PFSK-1 (cell line): Measurements from ENCODE around the gene SLC16A11.

Experiments
- FOXP2 ChIP-seq: optimal IDR thresholded peaks from 2 replicates; pipeline ENCODE3; 2011; ENCODE audit warnings: borderline replicate concordance, control low read depth, inconsistent platforms; ENCODE audit not compliant: insufficient read depth; ENCODE audit errors: extremely low read length, extremely low read depth
- POLR2AphosphoS5 ChIP-seq: IDR thresholded peaks from 2 replicates; pipeline ENCODE4 v1.6.1; 2012; ENCODE audit warnings: low read depth, mild to moderate bottlenecking, control low read depth, low read length, moderate library complexity
- SIN3A ChIP-seq: IDR thresholded peaks from 2 replicates; pipeline ENCODE4 v1.6.1; 2012; ENCODE audit warnings: mild to moderate bottlenecking, low read length, moderate library complexity, borderline replicate concordance; ENCODE audit not compliant: insufficient read depth
- TAF1 ChIP-seq: IDR thresholded peaks from 2 replicates; pipeline ENCODE4 v1.6.1; 2012; ENCODE audit warnings: low read length, control low read depth, borderline replicate concordance; ENCODE audit not compliant: insufficient read depth
- TF ChIP-seq, protein P1 (sequence below), 2 experiments: IDR thresholded peaks; 2 replicates each; pipeline versions ENCODE4 v1.6.1 to v1.8.0; 2011 to 2012; ENCODE audit warnings: low read depth in 2 of 2, low read length in 2 of 2, control low read depth in 1 of 2, inconsistent platforms in 1 of 2, mild to moderate bottlenecking in 1 of 2, moderate library complexity in 1 of 2; ENCODE audit not compliant: insufficient read depth in 1 of 2

SLC16A11 gene

DNA sequence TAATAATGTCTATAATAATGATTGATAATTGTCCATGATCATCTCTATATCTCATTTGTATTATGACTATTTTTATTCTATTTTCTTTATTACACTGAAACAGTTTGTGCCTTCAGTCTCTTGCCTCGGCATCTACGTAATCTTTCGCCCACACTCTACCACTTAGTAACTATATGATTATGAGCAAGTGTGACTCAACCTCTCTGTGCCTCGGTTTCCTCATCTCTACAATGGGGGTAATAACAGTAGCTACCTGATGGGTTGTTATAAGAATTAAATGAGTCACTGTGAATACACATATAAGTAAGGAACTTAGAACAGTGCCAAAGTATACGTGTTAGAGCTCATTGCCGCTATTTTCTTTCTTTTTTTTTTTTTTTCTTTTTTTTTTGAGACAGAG, 3.7 kb upstream of the SLC16A11 start:
- TF ChIP-seq, protein P1, sequence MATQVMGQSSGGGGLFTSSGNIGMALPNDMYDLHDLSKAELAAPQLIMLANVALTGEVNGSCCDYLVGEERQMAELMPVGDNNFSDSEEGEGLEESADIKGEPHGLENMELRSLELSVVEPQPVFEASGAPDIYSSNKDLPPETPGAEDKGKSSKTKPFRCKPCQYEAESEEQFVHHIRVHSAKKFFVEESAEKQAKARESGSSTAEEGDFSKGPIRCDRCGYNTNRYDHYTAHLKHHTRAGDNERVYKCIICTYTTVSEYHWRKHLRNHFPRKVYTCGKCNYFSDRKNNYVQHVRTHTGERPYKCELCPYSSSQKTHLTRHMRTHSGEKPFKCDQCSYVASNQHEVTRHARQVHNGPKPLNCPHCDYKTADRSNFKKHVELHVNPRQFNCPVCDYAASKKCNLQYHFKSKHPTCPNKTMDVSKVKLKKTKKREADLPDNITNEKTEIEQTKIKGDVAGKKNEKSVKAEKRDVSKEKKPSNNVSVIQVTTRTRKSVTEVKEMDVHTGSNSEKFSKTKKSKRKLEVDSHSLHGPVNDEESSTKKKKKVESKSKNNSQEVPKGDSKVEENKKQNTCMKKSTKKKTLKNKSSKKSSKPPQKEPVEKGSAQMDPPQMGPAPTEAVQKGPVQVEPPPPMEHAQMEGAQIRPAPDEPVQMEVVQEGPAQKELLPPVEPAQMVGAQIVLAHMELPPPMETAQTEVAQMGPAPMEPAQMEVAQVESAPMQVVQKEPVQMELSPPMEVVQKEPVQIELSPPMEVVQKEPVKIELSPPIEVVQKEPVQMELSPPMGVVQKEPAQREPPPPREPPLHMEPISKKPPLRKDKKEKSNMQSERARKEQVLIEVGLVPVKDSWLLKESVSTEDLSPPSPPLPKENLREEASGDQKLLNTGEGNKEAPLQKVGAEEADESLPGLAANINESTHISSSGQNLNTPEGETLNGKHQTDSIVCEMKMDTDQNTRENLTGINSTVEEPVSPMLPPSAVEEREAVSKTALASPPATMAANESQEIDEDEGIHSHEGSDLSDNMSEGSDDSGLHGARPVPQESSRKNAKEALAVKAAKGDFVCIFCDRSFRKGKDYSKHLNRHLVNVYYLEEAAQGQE (IDR thresholded peaks at IDR 0.05; ENCODE audit: insufficient read depth in 1 of 2, low read depth in 2 of 2, low read length in 2 of 2): no peak
- TF ChIP-seq TAF1: no peak
- no peak for TF ChIP-seq SIN3A
- TF ChIP-seq POLR2AphosphoS5: no peak
- no peak for TF ChIP-seq FOXP2

DNA sequence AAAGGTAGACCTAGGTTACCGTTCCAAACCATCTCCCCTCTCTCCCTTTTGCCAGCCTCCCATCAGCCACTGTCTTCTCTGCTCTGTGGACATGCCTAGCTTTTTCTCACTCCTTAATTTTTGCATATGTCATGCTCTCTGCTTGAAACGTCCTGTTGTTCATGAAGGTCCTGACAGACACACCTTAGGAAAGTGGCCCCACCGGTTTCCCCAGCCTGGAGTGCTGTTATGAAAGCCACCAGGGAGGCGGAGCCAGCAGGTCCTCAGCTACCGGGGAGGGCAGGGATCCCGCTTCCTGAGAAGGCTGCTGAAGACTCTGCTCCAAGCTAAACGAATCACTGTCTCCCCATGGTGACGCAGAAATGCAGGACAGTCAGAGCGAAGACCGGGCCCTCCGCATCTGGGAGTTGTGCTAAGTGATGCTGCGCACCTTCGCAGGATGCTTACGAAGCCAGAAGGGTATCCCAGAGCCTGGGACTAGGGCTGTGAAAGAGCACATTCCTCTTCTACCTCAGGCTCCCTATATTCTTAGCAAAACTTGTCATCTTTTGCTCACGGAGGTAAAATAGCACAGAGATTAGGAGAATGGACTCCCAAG, 2.3 kb upstream of the SLC16A11 start:
- no peak for TF ChIP-seq FOXP2
- TF ChIP-seq SIN3A: no peak
- TF ChIP-seq, protein P1 (IDR thresholded peaks at IDR 0.05; ENCODE audit: insufficient read depth in 1 of 2, low read depth in 2 of 2, low read length in 2 of 2): no peak
- no peak for TF ChIP-seq TAF1
- no peak for TF ChIP-seq POLR2AphosphoS5

DNA sequence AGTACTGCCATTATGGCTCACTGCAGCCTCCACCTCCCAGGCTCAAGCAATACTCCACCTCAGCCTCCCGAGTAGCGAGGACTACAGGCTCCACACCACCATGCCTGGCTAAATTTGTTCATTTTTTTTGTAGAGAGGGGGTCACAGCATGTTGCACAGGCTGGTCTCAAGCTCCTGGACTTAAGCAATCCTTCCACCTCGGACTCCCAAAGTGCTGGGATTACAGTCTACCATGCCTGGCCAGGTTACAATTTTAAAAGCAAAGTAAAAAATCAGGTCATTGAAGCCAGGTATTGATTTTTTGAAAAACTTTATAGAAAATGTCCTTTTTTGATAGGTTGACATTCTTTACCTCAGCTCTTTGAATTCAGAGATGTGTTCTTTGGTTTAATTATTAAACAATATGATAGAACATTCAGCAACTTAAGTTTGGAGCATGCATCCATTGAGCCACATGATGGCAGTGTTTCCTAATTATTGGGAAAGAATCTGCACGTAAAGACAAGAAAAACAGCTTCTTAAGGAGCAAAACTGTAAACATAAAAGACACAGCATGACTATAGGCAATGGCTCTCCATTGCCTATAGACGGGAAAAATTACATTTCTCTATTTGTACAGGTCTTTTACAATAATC, 1.7 kb upstream of the SLC16A11 start:
- TF ChIP-seq, protein P1 (IDR thresholded peaks at IDR 0.05; ENCODE audit: insufficient read depth in 1 of 2, low read depth in 2 of 2, low read length in 2 of 2): no peak
- no peak for TF ChIP-seq TAF1
- TF ChIP-seq SIN3A: no peak
- TF ChIP-seq FOXP2: no peak
- no peak for TF ChIP-seq POLR2AphosphoS5

DNA sequence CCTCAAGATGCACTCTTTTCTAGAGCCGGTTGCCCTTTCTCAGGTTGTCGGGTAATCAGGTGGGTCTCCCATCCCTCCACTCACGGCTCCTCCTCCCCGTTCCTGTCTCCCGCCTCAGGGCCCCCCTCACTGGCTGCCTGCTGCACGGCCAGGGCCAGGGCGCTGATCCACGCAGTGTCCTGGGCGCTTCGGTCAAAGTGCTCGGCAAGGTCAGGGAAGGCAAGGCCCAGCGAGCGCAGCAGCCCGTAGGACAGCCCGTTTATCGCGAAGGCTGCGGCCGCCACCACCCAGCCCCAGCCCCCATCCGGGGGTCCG, 753 bp downstream of the SLC16A11 start:
- TF ChIP-seq TAF1 (no peak), SIN3A (no peak)

DNA sequence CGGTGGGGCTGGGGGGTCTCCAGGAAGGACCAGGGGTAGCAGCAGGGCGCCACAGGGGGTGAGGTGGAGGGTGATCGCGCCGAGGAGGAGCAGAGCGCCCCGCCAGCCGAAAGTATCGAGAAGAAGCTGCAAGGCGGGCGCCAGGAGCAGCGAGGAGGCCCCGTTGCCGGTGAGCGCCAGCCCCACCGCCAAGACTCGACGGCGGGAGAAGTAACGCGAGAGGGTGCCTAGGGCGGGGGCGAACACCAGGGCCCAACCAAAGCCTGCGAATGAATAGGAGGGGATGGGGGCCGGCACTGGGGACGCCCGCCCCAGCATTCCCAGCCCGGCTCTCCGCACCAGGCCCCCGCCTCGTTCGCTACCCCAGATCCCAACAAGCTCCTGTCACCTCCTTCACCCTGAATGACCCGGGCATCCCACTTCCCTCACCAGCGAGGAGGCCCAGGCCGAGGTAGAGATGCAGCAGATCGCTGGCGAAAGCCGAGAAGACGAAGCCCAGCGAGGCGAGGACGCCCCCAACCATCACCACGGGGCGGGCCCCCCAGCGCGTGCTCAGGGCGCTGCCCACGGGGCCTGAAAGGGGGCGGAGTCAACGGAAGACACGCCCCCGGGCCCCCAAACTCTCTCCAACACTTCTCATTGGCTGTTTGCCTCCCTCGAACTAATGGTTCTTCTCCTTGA, 1.3 kb downstream of the SLC16A11 start:
- TF ChIP-seq POLR2AphosphoS5: no peak
- TF ChIP-seq SIN3A: no peak
- no peak for TF ChIP-seq TAF1
- no peak for TF ChIP-seq FOXP2
- TF ChIP-seq, protein P1 (IDR thresholded peaks at IDR 0.05; ENCODE audit: insufficient read depth in 1 of 2, low read depth in 2 of 2, low read length in 2 of 2): no peak
